ENCODE results near the gene CNTN3.

DNA sequence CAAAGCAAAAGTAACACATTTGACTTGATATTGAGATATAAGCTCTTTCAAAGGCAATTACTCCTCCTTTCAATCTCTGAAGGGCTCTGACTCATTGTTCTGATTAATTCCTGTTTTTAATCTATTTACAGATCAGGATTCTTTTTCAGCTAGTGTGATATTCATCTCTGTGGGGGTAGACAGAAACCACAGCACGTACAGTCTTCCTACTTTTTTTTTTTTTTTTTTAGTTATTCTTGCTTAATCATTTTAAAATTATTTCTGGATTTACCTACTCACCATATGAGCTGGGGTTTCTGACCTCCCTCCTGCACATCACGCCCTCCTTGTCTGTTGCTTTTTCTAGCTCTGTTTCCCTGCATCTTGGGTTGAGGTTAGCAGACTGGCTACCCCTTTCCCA is 1.4 kb downstream of the CNTN3 start:
- TF ChIP-seq CTCF (IDR thresholded peaks at IDR 0.05; ENCODE audit: low read depth, low read length) (no peak), POLR2A (IDR thresholded peaks at IDR 0.05; ENCODE audit: extremely low read depth, insufficient read length) (no peak), MYC (IDR thresholded peaks at IDR 0.05; ENCODE audit: low read depth, low read length) (no peak)
- TF ChIP-seq, protein P1, sequence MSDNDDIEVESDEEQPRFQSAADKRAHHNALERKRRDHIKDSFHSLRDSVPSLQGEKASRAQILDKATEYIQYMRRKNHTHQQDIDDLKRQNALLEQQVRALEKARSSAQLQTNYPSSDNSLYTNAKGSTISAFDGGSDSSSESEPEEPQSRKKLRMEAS (IDR thresholded peaks at IDR 0.05; ENCODE audit: low read depth, low read length), result no peak
